AG09319 (cell line): ENCODE measurements around the gene DDX20.
A peak's percentile ranks its signal among the peaks of the same experiment; 100 is the strongest.

Experiments
- DNase-seq: peaks from one replicate; pipeline ENCODE4 v3.0.0-alpha.2; 2010; ENCODE audit warnings: low read depth; ENCODE audit errors: extremely low read depth
- CTCF ChIP-seq: IDR thresholded peaks from 2 replicates; pipeline ENCODE4 v1.5.1; 2011; ENCODE audit warnings: low read depth, mild to moderate bottlenecking, inconsistent platforms, low read length, moderate library complexity

Gene DDX20

GRCh38 chr1:111742938-111743549 lies 12.7 kb upstream of the DDX20 start:
- TF ChIP-seq CTCF = no peak
- no peak for DNase-seq

GRCh38 chr1:111743679-111744101 lies 12.0 kb upstream of the DDX20 start:
- no peak for DNase-seq
- no peak for TF ChIP-seq CTCF

GRCh38 chr1:111745675-111746613 lies 9.8 kb upstream of the DDX20 start:
- no peak for DNase-seq
- TF ChIP-seq CTCF = no peak

GRCh38 chr1:111746614-111746999 lies 9.1 kb upstream of the DDX20 start:
- TF ChIP-seq CTCF = no peak
- DNase-seq = no peak

- peak; percentile 59 for TF ChIP-seq CTCF
- DNase-seq = peak; percentile 43
These were observed 8.4 kb upstream of the DDX20 start for GRCh38 chr1:111747282-111747734.

- TF ChIP-seq CTCF = no peak
- no peak for DNase-seq
These were observed 7.8 kb upstream of the DDX20 start for GRCh38 chr1:111747947-111748346.

- no peak for TF ChIP-seq CTCF
- no peak for DNase-seq
These were observed 6.1 kb upstream of the DDX20 start for GRCh38 chr1:111749628-111750027.
